ENCODE results near the gene NEO1.

DNA sequence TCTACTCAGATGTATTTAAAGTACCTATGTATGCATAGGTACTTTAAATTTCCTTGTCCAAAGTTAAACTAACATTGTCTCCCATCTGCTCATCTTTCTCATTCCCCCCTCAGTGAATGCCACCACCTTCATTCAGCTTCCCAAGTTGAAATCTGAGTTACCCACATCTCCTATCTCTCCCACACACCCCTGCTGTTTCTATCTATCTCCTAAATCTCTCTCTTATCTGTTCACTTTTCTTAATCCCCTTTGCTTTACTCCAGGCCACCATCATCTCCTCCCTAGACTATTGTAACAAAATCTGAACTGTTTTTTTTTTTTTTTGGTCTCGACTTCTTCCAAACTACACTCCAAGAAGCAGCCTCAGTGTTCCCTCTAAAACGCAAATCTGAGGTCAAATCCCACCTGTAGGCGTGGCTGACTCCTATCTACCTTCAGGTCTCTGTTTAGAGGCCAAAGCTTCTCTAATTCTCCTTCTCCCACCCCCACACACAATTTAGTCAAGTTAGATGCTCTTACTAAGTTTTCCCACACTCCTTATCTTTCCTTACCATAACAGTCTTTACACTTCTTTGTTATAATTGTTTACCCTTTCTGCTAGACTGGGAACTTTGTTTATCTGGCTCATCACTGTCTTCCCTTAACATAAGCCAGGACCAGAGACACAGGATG lies 3.5 kb upstream of the NEO1 start:
- TF ChIP-seq, protein P1, sequence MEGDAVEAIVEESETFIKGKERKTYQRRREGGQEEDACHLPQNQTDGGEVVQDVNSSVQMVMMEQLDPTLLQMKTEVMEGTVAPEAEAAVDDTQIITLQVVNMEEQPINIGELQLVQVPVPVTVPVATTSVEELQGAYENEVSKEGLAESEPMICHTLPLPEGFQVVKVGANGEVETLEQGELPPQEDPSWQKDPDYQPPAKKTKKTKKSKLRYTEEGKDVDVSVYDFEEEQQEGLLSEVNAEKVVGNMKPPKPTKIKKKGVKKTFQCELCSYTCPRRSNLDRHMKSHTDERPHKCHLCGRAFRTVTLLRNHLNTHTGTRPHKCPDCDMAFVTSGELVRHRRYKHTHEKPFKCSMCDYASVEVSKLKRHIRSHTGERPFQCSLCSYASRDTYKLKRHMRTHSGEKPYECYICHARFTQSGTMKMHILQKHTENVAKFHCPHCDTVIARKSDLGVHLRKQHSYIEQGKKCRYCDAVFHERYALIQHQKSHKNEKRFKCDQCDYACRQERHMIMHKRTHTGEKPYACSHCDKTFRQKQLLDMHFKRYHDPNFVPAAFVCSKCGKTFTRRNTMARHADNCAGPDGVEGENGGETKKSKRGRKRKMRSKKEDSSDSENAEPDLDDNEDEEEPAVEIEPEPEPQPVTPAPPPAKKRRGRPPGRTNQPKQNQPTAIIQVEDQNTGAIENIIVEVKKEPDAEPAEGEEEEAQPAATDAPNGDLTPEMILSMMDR (IDR thresholded peaks at IDR 0.05): no peak
- no peak for TF ChIP-seq POLR2A (IDR thresholded peaks at IDR 0.05)
